KMS-11 (cell line): ENCODE results near the gene BMPR1A.

Experiments
- H2AFZ ChIP-seq: fragments of 200-600 bp; sonication (generic); 2 replicates; pipeline ENCODE4 v1.6.1; 2016; ENCODE audit warnings: antibody characterized with exemption, mixed run types, low read depth
- H3K27ac ChIP-seq: fragments of 200-600 bp; sonication (generic); 2 replicates; pipeline ENCODE4 v1.6.1; 2016; ENCODE audit warnings: mild to moderate bottlenecking, mixed run types
- H3K27me3 ChIP-seq: fragments of 200-600 bp; sonication (generic); 2 replicates; pipeline ENCODE4 v1.6.1; 2017; ENCODE audit warnings: mild to moderate bottlenecking, low read depth, mixed run types, moderate library complexity; ENCODE audit not compliant: insufficient read depth
- H3K36me3 ChIP-seq: fragments of 200-600 bp; sonication (generic); 2 replicates; pipeline ENCODE4 v1.6.1; 2017; ENCODE audit warnings: mild to moderate bottlenecking, mixed run types; ENCODE audit not compliant: insufficient read depth
- H3K4me1 ChIP-seq: fragments of 200-600 bp; sonication (generic); 2 replicates; pipeline ENCODE4 v1.6.1; 2016; ENCODE audit warnings: mild to moderate bottlenecking, low read depth, mixed run types; ENCODE audit not compliant: poor library complexity, severe bottlenecking
- H3K4me2 ChIP-seq: fragments of 200-600 bp; sonication (generic); 2 replicates; pipeline ENCODE4 v1.7.0; 2016; ENCODE audit warnings: mild to moderate bottlenecking, mixed run types
- H3K4me3 ChIP-seq: fragments of 200-600 bp; sonication (generic); IDR thresholded peaks from 2 replicates; pipeline ENCODE4 v1.6.1; 2017; ENCODE audit warnings: low read depth, low read length, mixed read lengths; ENCODE audit not compliant: insufficient read depth
- H3K79me2 ChIP-seq: fragments of 200-600 bp; sonication (generic); 2 replicates; pipeline ENCODE4 v1.6.1; 2016; ENCODE audit warnings: low read depth, mixed run types; ENCODE audit not compliant: insufficient read depth
- H3K9ac ChIP-seq: fragments of 200-600 bp; sonication (generic); 2 replicates; pipeline ENCODE4 v1.6.1; 2016; ENCODE audit warnings: mild to moderate bottlenecking, mixed run types
- H4K20me1 ChIP-seq: fragments of 200-600 bp; sonication (generic); 2 replicates; pipeline ENCODE4 v1.6.1; 2016; ENCODE audit warnings: mild to moderate bottlenecking, mixed run types; ENCODE audit not compliant: insufficient read depth
- TF ChIP-seq, protein P1 (sequence below): fragments of 200-600 bp; sonication (generic); conservative IDR thresholded peaks from 2 replicates; pipeline ENCODE4 v1.6.1; 2017; ENCODE audit warnings: low read depth, mild to moderate bottlenecking, antibody characterized with exemption, low read length, moderate library complexity, mixed read lengths

BMPR1A gene

GRCh38 chr10:86968994-86969355 is 212.6 kb downstream of the BMPR1A start:
- Histone ChIP-seq H3K4me2 (no peak overlapping the region), H2AFZ (no peak overlapping the region), H3K36me3 (no peaks in the 10 kb centered on the region), H3K27me3 (no peaks in the 10 kb centered on the region), H4K20me1 (no peaks in the 10 kb centered on the region), H3K4me3 (no peak overlapping the region), H3K9ac (no peak overlapping the region), H3K79me2 (no peaks in the 10 kb centered on the region), H3K4me1 (no peaks in the 10 kb centered on the region), H3K27ac (no peak overlapping the region)
- TF ChIP-seq, protein P1, sequence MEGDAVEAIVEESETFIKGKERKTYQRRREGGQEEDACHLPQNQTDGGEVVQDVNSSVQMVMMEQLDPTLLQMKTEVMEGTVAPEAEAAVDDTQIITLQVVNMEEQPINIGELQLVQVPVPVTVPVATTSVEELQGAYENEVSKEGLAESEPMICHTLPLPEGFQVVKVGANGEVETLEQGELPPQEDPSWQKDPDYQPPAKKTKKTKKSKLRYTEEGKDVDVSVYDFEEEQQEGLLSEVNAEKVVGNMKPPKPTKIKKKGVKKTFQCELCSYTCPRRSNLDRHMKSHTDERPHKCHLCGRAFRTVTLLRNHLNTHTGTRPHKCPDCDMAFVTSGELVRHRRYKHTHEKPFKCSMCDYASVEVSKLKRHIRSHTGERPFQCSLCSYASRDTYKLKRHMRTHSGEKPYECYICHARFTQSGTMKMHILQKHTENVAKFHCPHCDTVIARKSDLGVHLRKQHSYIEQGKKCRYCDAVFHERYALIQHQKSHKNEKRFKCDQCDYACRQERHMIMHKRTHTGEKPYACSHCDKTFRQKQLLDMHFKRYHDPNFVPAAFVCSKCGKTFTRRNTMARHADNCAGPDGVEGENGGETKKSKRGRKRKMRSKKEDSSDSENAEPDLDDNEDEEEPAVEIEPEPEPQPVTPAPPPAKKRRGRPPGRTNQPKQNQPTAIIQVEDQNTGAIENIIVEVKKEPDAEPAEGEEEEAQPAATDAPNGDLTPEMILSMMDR, result no peak

GRCh38 chr10:86969421-86970041 is 213.1 kb downstream of the BMPR1A start:
- no peaks in the 10 kb centered on the region for H3K4me1 ChIP-seq
- H4K20me1 ChIP-seq, result no peaks in the 10 kb centered on the region
- H3K4me3 ChIP-seq, result no peak overlapping the region
- no peaks in the 10 kb centered on the region for H3K79me2 ChIP-seq
- no peaks in the 10 kb centered on the region for H3K27me3 ChIP-seq
- H3K27ac ChIP-seq, result no peak overlapping the region
- no peaks in the 10 kb centered on the region for H3K36me3 ChIP-seq
- H3K4me2 ChIP-seq, result no peak overlapping the region
- H2AFZ ChIP-seq, result no peak overlapping the region
- H3K9ac ChIP-seq, result no peak overlapping the region
- TF ChIP-seq, protein P1, result no peak

DNA sequence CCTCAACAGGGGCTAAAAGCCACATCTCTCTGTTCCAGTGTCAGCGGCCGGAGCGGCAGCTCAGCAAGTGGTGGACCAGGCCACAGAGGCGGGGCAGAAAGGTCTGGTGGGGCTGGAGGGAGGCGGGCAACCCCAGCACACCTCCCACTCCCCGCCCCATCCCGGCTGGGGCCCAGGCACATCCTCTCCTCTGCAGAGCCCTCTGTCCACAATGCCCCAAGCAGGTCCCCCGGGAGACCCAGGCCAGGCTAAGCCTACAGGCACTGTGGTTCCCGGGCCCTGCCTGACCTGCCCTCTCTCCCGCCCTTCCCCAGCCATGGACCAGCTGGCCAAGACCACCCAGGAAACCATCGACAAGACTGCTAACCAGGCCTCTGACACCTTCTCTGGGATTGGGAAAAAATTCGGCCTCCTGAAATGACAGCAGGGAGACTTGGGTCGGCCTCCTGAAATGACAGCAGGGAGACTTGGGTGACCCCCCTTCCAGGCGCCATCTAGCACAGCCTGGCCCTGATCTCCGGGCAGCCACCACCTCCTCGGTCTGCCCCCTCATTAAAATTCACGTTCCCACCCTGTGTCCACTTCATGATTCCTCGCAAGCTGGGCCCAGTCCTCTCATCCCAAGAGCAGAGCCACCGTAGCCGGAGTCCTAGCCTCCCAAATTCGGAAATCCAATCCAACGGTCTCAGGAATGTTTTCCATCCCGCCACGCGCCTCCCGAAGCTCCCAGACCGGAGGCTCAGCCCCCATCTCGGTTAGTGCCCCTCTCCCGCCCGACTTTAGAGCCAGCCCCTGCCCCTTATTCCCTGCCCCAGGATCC is 214.0 kb downstream of the BMPR1A start:
- Histone ChIP-seq H3K4me3 (peak overlapping the region; percentile 30), H3K36me3 (no peaks in the 10 kb centered on the region), H3K9ac (peak overlapping the region; percentile 96), H4K20me1 (no peaks in the 10 kb centered on the region), H3K4me1 (no peaks in the 10 kb centered on the region), H3K27ac (peak overlapping the region; percentile 50), H3K27me3 (no peaks in the 10 kb centered on the region), H3K79me2 (no peaks in the 10 kb centered on the region), H3K4me2 (peak overlapping the region; percentile 100), H2AFZ (peak overlapping the region; percentile 97)
- TF ChIP-seq, protein P1, result no peak

DNA sequence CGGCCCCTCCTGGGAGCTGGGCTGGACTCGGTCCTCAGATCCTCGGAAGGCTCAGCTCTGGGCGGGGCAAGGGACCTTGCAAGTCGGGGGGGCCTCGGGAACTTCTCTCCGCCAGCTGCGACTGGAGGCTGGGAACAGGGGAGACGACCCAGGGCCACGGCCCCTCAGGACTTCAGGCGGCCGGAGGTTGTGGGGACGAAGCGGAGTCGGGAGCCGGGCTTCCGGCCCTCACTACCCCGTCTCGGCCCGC is 214.5 kb downstream of the BMPR1A start:
- Histone ChIP-seq H3K27me3 (no peaks in the 10 kb centered on the region), H3K79me2 (no peaks in the 10 kb centered on the region), H3K36me3 (no peaks in the 10 kb centered on the region), H2AFZ (peak overlapping the region; percentile 97), H3K4me3 (peak overlapping the region; percentile 30), H3K9ac (peak overlapping the region; percentile 96), H3K4me1 (no peaks in the 10 kb centered on the region), H3K27ac (peak overlapping the region; percentile 50), H4K20me1 (no peaks in the 10 kb centered on the region), H3K4me2 (peak overlapping the region; percentile 100)
- TF ChIP-seq, protein P1, result no peak
